Left lung (tissue), 10 donors: ENCODE results near the gene CFAP90. TPM values are rescaled to one million over a fixed set of nuclear protein-coding genes. Genes with fewer than 3 reads are reported as not detected.

Source experiments
- ATAC-seq: fragments of 200-7000 bp; cut with Tn5 transposase; one replicate; pipeline ENCODE4 v1.9.1; 2020; ENCODE audit warnings: moderate library complexity
- DNase-seq, 4 donors: peaks; one replicate each; pipeline ENCODE4 v3.0.0-alpha.2; 2013 to 2020
- H3K27ac ChIP-seq, 2 donors: fragments of 200-600 bp; sonication (generic) in 1 of 2; one replicate each; pipeline versions ENCODE4 v1.5.0 to v1.8.0; 2020 to 2021
- H3K27me3 ChIP-seq, 2 donors: fragments of 200-600 bp; sonication (generic) in 1 of 2; one replicate each; pipeline versions ENCODE4 v1.5.0 to v1.8.0; 2020 to 2021
- H3K36me3 ChIP-seq, 2 donors: fragments of 200-600 bp; sonication (generic) in 1 of 2; one replicate each; pipeline versions ENCODE4 v1.5.0 to v1.8.0; 2020 to 2021
- H3K4me1 ChIP-seq, 2 donors: fragments of 200-600 bp; one replicate each; pipeline ENCODE4 v1.8.0; 2021
- H3K4me3 ChIP-seq, 2 donors: fragments of 200-600 bp; sonication (generic) in 1 of 2; one replicate each; pipeline versions ENCODE4 v1.5.0 to v1.8.0; 2020 to 2021; ENCODE audit warnings: mild to moderate bottlenecking in 1 of 2
- H3K9me3 ChIP-seq, 2 donors: fragments of 200-600 bp; sonication (generic) in 1 of 2; one replicate each; pipeline versions ENCODE4 v1.5.0 to v1.8.0; 2020 to 2021
- intact Hi-C, 2 donors: fragments of 100-400 bp; cut with DNase I; formaldehyde crosslinking; loops; one replicate each; pipeline versions ENCODE4 v1.11.2 to v1.14.2; 2022
- polyA plus RNA-seq, 6 donors: library from polyadenylated mRNA; unstranded; fragments of 120-200 nt; gene quantifications; one replicate each; pipeline ENCODE4 v1.2.1, GENCODE V29; 2013; ENCODE audit not compliant: insufficient read length in 6 of 6
- total RNA-seq, 2 donors: library from RNA; stranded (reverse); fragmentation: NEBNext Ultra II Directional; extraction: Animal tissue kit (Norgen Biotek cat#: 25700); gene quantifications; one replicate each; pipeline ENCODE4 v1.2.1, GENCODE V29; 2021
- TF ChIP-seq, protein P1 (sequence below), 2 donors: fragments of 200-600 bp; sonication (generic) in 1 of 2; IDR thresholded peaks; one replicate each; pipeline versions ENCODE4 v1.5.0 to v1.8.0; 2021; ENCODE audit warnings: antibody characterized with exemption in 2 of 2
- donor health status: DM: no; HTN: yes; CAD: no.
- donor health status: DM: no; HTN: no; CAD: no.

Gene CFAP90
- total and polyA plus RNA-seq, 8 donors, result 0.82 to 10.5 (median 5.9) TPM

DNA sequence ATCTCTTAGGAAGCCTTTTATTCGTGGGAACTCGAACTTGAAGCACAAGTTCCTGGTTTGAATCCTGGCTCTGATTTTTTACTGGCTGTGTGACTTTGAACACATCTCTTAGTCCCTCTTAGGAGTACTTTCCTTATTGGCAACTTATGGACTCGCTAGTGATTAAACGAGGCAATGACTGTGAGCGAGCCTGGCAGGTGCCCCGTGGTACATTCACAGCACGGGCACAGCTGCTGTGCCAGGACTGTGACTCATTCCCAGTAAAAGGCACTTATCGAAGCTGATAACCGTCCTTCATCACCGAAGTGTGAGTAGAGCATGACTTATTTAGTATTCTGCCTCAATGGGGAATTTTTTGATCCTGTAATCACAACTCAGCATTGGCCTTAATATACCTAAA lies 22.7 kb downstream of the CFAP90 start:
- Histone ChIP-seq H3K9me3 (no peaks in the 10 kb centered on the region), H3K36me3 (no peaks in the 10 kb centered on the region), H3K27me3 (no peaks in the 10 kb centered on the region), H3K4me3 (no peak overlapping the region), H3K4me1 (no peaks in the 10 kb centered on the region), H3K27ac (no peak overlapping the region)
- TF ChIP-seq, protein P1, sequence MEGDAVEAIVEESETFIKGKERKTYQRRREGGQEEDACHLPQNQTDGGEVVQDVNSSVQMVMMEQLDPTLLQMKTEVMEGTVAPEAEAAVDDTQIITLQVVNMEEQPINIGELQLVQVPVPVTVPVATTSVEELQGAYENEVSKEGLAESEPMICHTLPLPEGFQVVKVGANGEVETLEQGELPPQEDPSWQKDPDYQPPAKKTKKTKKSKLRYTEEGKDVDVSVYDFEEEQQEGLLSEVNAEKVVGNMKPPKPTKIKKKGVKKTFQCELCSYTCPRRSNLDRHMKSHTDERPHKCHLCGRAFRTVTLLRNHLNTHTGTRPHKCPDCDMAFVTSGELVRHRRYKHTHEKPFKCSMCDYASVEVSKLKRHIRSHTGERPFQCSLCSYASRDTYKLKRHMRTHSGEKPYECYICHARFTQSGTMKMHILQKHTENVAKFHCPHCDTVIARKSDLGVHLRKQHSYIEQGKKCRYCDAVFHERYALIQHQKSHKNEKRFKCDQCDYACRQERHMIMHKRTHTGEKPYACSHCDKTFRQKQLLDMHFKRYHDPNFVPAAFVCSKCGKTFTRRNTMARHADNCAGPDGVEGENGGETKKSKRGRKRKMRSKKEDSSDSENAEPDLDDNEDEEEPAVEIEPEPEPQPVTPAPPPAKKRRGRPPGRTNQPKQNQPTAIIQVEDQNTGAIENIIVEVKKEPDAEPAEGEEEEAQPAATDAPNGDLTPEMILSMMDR (IDR thresholded peaks at IDR 0.05), result no peak
- ATAC-seq, result peak; percentile 94
- no peak for DNase-seq
- intact Hi-C loops, result no loop called here

DNA sequence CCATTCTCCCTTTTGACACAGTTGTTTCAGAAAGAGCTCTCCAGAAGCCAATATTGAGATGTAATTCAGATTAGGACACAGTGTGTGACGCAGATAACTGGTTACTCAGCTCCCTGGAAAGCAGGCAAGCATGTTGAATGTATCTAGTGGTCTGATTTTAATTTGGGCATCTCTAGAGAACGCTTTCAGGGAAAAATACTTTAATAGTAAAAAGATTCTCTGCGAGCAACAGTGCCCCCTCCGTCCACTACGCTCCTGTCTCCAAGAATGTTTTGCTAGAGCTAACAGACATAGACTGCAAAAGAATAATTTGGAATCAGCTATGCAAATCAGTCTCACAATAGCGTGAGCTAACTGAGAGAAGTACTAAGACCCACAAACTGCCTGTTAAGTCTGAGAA lies 23.3 kb downstream of the CFAP90 start:
- Histone ChIP-seq H3K4me1 (no peaks in the 10 kb centered on the region), H3K36me3 (no peaks in the 10 kb centered on the region), H3K27me3 (no peaks in the 10 kb centered on the region), H3K27ac (no peak overlapping the region), H3K4me3 (no peak overlapping the region), H3K9me3 (no peaks in the 10 kb centered on the region)
- TF ChIP-seq, protein P1 (IDR thresholded peaks at IDR 0.05), result no peak
- ATAC-seq, result no peak
- no peak for DNase-seq
- intact Hi-C loops, result no loop called here

DNA sequence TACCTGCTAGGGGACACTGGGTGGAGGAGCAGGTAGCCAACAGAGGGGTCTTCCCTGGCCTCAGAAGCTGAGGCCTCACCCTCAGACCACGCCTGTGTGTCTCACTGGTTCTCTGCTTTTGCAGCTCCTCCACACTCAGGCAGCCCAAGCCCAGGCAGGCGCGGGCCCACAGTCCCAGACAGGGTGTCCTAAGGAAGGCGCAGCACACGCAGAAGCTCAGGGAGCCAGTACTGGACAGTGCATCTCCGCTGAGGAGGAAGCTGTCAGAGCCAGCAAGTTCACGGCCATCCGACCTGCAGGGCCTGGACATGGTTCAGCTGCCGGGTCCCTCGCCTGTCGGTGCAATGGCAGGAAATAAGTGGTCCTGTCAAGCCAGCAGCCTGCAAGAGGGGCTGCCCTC lies 25.3 kb downstream of the CFAP90 start:
- Histone ChIP-seq H3K4me1 (no peaks in the 10 kb centered on the region), H3K27me3 (no peaks in the 10 kb centered on the region), H3K4me3 (no peak overlapping the region), H3K27ac (no peak overlapping the region), H3K9me3 (no peaks in the 10 kb centered on the region), H3K36me3 (no peaks in the 10 kb centered on the region)
- DNase-seq (no peak), ATAC-seq (no peak)
- TF ChIP-seq, protein P1 (IDR thresholded peaks at IDR 0.05), result no peak
- intact Hi-C loops, result no loop called here

DNA sequence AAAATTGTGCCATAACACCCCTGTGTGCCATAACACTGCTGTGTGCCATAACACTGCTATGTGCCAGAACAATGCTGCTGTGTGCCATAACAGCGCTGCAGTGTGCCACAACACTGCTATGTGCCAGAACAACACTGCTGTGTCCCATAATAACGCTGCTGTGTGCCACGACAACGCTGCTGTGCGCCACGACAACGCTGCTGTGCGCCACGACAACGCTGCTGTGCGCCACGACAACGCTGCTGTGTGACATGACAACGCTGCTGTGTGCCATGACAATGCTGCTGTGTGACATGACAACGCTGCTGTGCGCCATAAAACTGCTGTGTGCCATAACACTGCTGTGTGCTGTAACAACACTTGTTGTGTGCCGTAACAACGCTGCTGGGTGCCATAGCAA lies 25.9 kb downstream of the CFAP90 start:
- no peak for ATAC-seq
- Histone ChIP-seq H3K36me3 (no peaks in the 10 kb centered on the region), H3K4me3 (no peak overlapping the region), H3K27ac (no peak overlapping the region), H3K27me3 (no peaks in the 10 kb centered on the region), H3K4me1 (no peaks in the 10 kb centered on the region), H3K9me3 (no peaks in the 10 kb centered on the region)
- intact Hi-C loops, result no loop called here
- DNase-seq, result no peak
- TF ChIP-seq, protein P1 (IDR thresholded peaks at IDR 0.05), result no peak

DNA sequence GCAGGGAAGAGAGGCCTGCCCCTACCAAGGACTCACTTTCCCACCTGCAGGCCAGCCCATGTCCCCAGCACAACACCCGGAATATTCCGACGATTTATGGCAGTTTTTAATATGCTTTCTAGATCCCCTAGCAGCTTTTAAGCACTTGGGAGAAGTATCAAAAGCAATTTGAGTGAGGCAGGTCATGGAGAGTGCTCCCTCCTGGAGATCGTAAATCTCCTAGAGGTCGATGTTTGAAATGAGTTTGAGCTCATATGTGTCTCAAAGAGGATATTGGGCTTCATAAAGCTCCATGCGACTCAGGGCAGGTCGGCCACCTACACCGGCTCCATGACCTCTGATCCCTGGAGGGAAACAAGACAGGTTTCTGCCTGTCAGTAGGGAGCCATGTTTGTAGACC lies 27.3 kb downstream of the CFAP90 start:
- Histone ChIP-seq H3K4me3 (no peak overlapping the region), H3K4me1 (no peaks in the 10 kb centered on the region), H3K36me3 (no peaks in the 10 kb centered on the region), H3K9me3 (no peaks in the 10 kb centered on the region), H3K27me3 (no peaks in the 10 kb centered on the region), H3K27ac (no peak overlapping the region)
- intact Hi-C loops, result no loop called here
- no peak for DNase-seq
- TF ChIP-seq, protein P1 (IDR thresholded peaks at IDR 0.05), result no peak
- no peak for ATAC-seq
